GM12878 (cell line): ENCODE results near the gene ARFRP1. TPM values are rescaled to one million over a fixed set of nuclear protein-coding genes. Genes with fewer than 3 reads are reported as not detected.

ENCODE experiments used
- ATAC-seq: fragments of 200-7000 bp; cut with Tn5 transposase; 3 replicates; pipeline ENCODE4 v1.9.1; 2020; ENCODE audit warnings: mild to moderate bottlenecking, moderate library complexity
- BruUV-seq: library from RNA; stranded (reverse); fragments of 400-500 nt; replicated peaks from 2 replicates; lab custom pipeline; 2021; lab: Mats Ljungman, UMichigan
- CTCF ChIA-PET: fragments of 300-600 bp; sonication (Branson Sonifier 250); formaldehyde crosslinking; extraction: SDS; loops from one replicate; lab custom pipeline; 2021; ENCODE audit warnings: inconsistent platforms; lab: Yijun Ruan, JAX
- POLR2A ChIA-PET: fragments of 350-600 bp; formaldehyde crosslinking; extraction: SDS; loops from one replicate; lab custom pipeline; 2021; ENCODE audit warnings: inconsistent platforms; lab: Charles Lee
- RAD21 ChIA-PET: fragments of 300-600 bp; sonication (Branson Sonifier 250); formaldehyde crosslinking; loops from one replicate; lab custom pipeline; 2023; ENCODE audit warnings: antibody characterized with exemption; ENCODE audit not compliant: unreplicated experiment; lab: Charles Lee
- SMC1A ChIA-PET: fragments of 300-600 bp; sonication (Branson Sonifier 250); formaldehyde crosslinking; loops from one replicate; lab custom pipeline; 2023; ENCODE audit not compliant: unreplicated experiment, uncharacterized antibody; lab: Charles Lee
- DNase-seq: peaks from one replicate; pipeline ENCODE4 v3.0.0-alpha.2; 2011; ENCODE audit warnings: low read depth, low spot score
- FAIRE-seq: peaks from 3 replicates; lab custom pipeline; 2011; peaks lifted over from hg19 to GRCh38; lab: Jason Lieb, UNC
- H2AFZ ChIP-seq: 2 replicates; pipeline ENCODE4 v1.6.0; 2011; ENCODE audit warnings: low read depth, low read length, control low read depth; ENCODE audit not compliant: control insufficient read depth
- H3K27ac ChIP-seq: 2 replicates; pipeline ENCODE4 v1.5.1; 2011; ENCODE audit warnings: control low read depth; ENCODE audit not compliant: control insufficient read depth, insufficient read depth
- H3K27me3 ChIP-seq, 2 experiments: replicated peaks in 1 of 2; 2 replicates each; pipeline versions ENCODE4 v1.6.0 to v1.6.1; 2011; ENCODE audit warnings: low read length in 1 of 2; ENCODE audit not compliant: control insufficient read depth in 2 of 2, insufficient read depth in 2 of 2
- H3K36me3 ChIP-seq, 2 experiments: 2 replicates each; pipeline ENCODE4 v1.5.1; 2011; ENCODE audit warnings: low read length in 1 of 2; ENCODE audit not compliant: control insufficient read depth in 2 of 2, insufficient read depth in 2 of 2
- H3K4me1 ChIP-seq: 2 replicates; pipeline ENCODE4 v1.6.1; 2011; ENCODE audit warnings: mild to moderate bottlenecking, low read length, moderate library complexity, mixed read lengths; ENCODE audit not compliant: control insufficient read depth, insufficient read depth
- H3K4me2 ChIP-seq: 2 replicates; pipeline ENCODE4 v1.6.0; 2011; ENCODE audit warnings: control low read depth; ENCODE audit not compliant: control insufficient read depth, insufficient read depth
- H3K4me3 ChIP-seq: fragments of 200-600 bp; sonication (generic); 2 replicates; pipeline ENCODE4 v1.5.1; 2016
- H3K79me2 ChIP-seq: 2 replicates; pipeline ENCODE4 v1.6.0; 2011; ENCODE audit warnings: low read length; ENCODE audit not compliant: control insufficient read depth, insufficient read depth
- H3K9ac ChIP-seq: 2 replicates; pipeline ENCODE4 v1.8.0; 2011; ENCODE audit warnings: low read length, control low read depth, mixed read lengths; ENCODE audit not compliant: control insufficient read depth, insufficient read depth
- H3K9me3 ChIP-seq: replicated peaks from 3 replicates; pipeline ENCODE4 v1.5.1; 2011; ENCODE audit warnings: mild to moderate bottlenecking, low read length; ENCODE audit not compliant: control insufficient read depth, insufficient read depth
- H4K20me1 ChIP-seq: 2 replicates; pipeline ENCODE4 v1.6.0; 2011; ENCODE audit not compliant: control insufficient read depth, insufficient read depth
- BMI1 ChIP-seq: fragments of 450-650 bp; IDR thresholded peaks from 2 replicates; pipeline ENCODE4 v1.6.1; 2016; ENCODE audit warnings: mild to moderate bottlenecking, moderate library complexity, borderline replicate concordance
- CBFB ChIP-seq: IDR thresholded peaks from 2 replicates; pipeline ENCODE4 v1.6.1; 2016; ENCODE audit warnings: antibody characterized with exemption, low read depth
- CREB1 ChIP-seq: IDR thresholded peaks from 2 replicates; pipeline ENCODE4 v1.6.1; 2012; ENCODE audit warnings: low read depth, mild to moderate bottlenecking, inconsistent platforms
- HCFC1 ChIP-seq: fragments of 150-350 bp; IDR thresholded peaks from 2 replicates; pipeline ENCODE4 v1.6.1; 2014; ENCODE audit warnings: low read length
- IKZF1 ChIP-seq: fragments of 450-650 bp; conservative IDR thresholded peaks from 2 replicates; pipeline ENCODE4 v1.6.1; 2017; ENCODE audit warnings: antibody characterized with exemption, mild to moderate bottlenecking
- KAT2A ChIP-seq: conservative IDR thresholded peaks from 2 replicates; pipeline ENCODE4 v1.6.1; 2011; ENCODE audit warnings: low read depth, low read length; ENCODE audit not compliant: control insufficient read depth
- NFXL1 ChIP-seq: fragments of 450-650 bp; IDR thresholded peaks from 2 replicates; pipeline ENCODE4 v1.6.1; 2017; ENCODE audit warnings: antibody characterized with exemption, mild to moderate bottlenecking, borderline replicate concordance
- RB1 ChIP-seq: fragments of 450-650 bp; formaldehyde crosslinking; IDR thresholded peaks from 2 replicates; pipeline ENCODE4 v1.6.1; 2017; ENCODE audit warnings: mild to moderate bottlenecking, borderline replicate concordance
- RBBP5 ChIP-seq: fragments of 200-600 bp; sonication (generic); conservative IDR thresholded peaks from 2 replicates; pipeline ENCODE4 v1.6.1; 2016
- RUNX3 ChIP-seq: IDR thresholded peaks from 2 replicates; pipeline ENCODE4 v1.6.1; 2012; ENCODE audit warnings: low read length, inconsistent platforms
- SREBF1 ChIP-seq: IDR thresholded peaks from 2 replicates; pipeline ENCODE4 v1.6.1; 2012; ENCODE audit warnings: mild to moderate bottlenecking, low read length
- SRF ChIP-seq, 2 experiments: IDR thresholded peaks; 2 replicates each; pipeline ENCODE4 v1.6.1; 2011; ENCODE audit warnings: low read depth in 2 of 2, low read length in 2 of 2, mild to moderate bottlenecking in 1 of 2, moderate library complexity in 1 of 2
- ZNF274 ChIP-seq: IDR thresholded peaks from one replicate; pipeline ENCODE4 v1.8.0; 2011; ENCODE audit not compliant: insufficient read length, insufficient read depth
- WGBS: methylation state at CpG from one replicate; pipeline ENCODE4 v1.1.6; 2016; ENCODE audit warnings: low lambda C conversion rate; ENCODE audit not compliant: insufficient replicate concordance, insufficient coverage; ENCODE audit errors: missing lambda C conversion rate; 5-methylcytosine and 5-hydroxymethylcytosine counted together
- in situ Hi-C: fragments of 300-500 bp; cut with MboI; formaldehyde crosslinking; loops from 9 replicates; pipeline ENCODE4 v1.14.3; 2018; ENCODE audit warnings: mixed read lengths
- intact Hi-C: fragments of 100-400 bp; cut with micrococcal nuclease; formaldehyde crosslinking; loops from one replicate; pipeline ENCODE4 v1.14.2; 2022; ENCODE audit not compliant: unreplicated experiment
- polyA plus RNA-seq, 11 experiments: library from polyadenylated mRNA; depleted of rRNA in 4 of 11; unstranded in 6 of 11; stranded (reverse) in 5 of 11; fragments of >200 nt; fragmentation: Nextera tagmentation in 4 of 11; fragmentation: Illumina TruSeq in 1 of 11; extraction: Ambion mirVana in 4 of 11; extraction: Trizol in 1 of 11; gene quantifications; 1 replicate in 1 of 11; 2 replicates in 10 of 11; pipeline versions ENCODE4 v1.2.1 to v1.2.3, GENCODE V29; 2011 to 2016; ENCODE audit warnings: inconsistent platforms in 2 of 11, missing spikeins in 2 of 11, low read depth in 1 of 11
- total RNA-seq, 4 experiments: library from RNA; depleted of rRNA in 3 of 4; stranded (reverse); fragments of >200 nt in 3 of 4; fragmentation: Illumina TruSeq in 1 of 4; extraction: Trizol in 1 of 4; gene quantifications; 2 replicates each; pipeline versions ENCODE4 v1.2.1 to v1.2.3, GENCODE V29; 2013 to 2021
- TF ChIP-seq, protein P1 (sequence below): IDR thresholded peaks from 2 replicates; pipeline ENCODE4 v1.6.1; 2011; ENCODE audit warnings: borderline replicate concordance, low read depth, mild to moderate bottlenecking, moderate library complexity, mixed read lengths, low read length; ENCODE audit not compliant: insufficient read depth; ENCODE audit errors: extremely low read length
- TF ChIP-seq, protein P2 (sequence below): IDR thresholded peaks from 2 replicates; pipeline ENCODE4 v1.6.1; 2012; ENCODE audit warnings: low read length, inconsistent platforms
- TF ChIP-seq, protein P3 (sequence below): IDR thresholded peaks from 2 replicates; pipeline ENCODE4 v1.6.1; 2011; ENCODE audit warnings: low read depth, low read length, improper control_type of control experiment, borderline replicate concordance

Gene ARFRP1
- total and polyA plus RNA-seq, 10 of the 15 experiments (the other 5 are each of a cell fraction or from before 2014, with no cell fraction given): 0.37 to 71.7 (median 34.6) TPM

DNA sequence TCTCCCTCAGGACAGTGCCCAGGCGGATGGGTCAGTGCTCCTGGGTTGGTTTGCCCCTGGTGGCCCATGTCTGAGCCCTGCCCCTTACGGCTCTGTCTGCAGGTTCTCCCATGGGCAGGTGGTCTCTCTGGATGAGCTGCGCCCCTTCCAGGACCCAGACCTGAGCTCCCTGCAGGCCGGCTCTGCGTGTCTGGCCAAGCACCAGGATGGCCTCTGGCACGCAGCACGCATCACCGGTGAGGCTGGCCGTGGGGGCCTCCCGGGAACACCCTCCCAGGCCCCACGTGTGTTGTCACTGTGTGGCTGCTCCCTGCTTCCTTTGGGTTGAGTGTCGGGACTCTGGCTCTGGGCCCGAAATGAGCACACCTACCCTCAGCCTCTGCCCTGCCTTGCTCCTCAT, 25.3 kb upstream of the ARFRP1 start:
- H3K36me3 ChIP-seq: peaks cover 11 to 27% of the 10 kb centered on the region in 2 experiments; a peak in 3 of 4 replicates
- ChIA-PET SMC1A (no interaction called here), POLR2A (no interaction called here), RAD21 (interaction anchor here (1.2 kb wide), 1 partner anchor 35 kb away, joined by 3 read pairs; no protein-coding TSS in a partner anchor), CTCF (interaction anchor here (1.5 kb wide), 1 partner anchor 25 kb away, joined by 4 read pairs; the partner anchor contains the start of genes ARFRP1 and ZGPAT)
- intact Hi-C loops: no loop called here
- H3K4me3 ChIP-seq: no peak overlapping the region
- peaks cover 28% of the 10 kb centered on the region for H3K79me2 ChIP-seq
- H2AFZ ChIP-seq: no peak overlapping the region
- H3K9me3 ChIP-seq: 0 out of 3 replicates have a peak, but pooled peaks cover 1% of the 10 kb centered on the region
- H3K9ac ChIP-seq: no peak overlapping the region
- TF ChIP-seq SRF (IDR thresholded peaks at IDR 0.05; ENCODE audit: low read depth in 2 of 2, low read length in 2 of 2) (no peak), ZNF274 (no peak), IKZF1 (no peak), RBBP5 (no peak), KAT2A (no peak), SREBF1 (no peak), HCFC1 (no peak), RB1 (no peak), CREB1 (no peak), CBFB (no peak), NFXL1 (no peak), RUNX3 (no peak), BMI1 (no peak)
- TF ChIP-seq, protein P1, sequence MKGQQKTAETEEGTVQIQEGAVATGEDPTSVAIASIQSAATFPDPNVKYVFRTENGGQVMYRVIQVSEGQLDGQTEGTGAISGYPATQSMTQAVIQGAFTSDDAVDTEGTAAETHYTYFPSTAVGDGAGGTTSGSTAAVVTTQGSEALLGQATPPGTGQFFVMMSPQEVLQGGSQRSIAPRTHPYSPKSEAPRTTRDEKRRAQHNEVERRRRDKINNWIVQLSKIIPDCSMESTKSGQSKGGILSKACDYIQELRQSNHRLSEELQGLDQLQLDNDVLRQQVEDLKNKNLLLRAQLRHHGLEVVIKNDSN: no peak
- TF ChIP-seq, protein P2, sequence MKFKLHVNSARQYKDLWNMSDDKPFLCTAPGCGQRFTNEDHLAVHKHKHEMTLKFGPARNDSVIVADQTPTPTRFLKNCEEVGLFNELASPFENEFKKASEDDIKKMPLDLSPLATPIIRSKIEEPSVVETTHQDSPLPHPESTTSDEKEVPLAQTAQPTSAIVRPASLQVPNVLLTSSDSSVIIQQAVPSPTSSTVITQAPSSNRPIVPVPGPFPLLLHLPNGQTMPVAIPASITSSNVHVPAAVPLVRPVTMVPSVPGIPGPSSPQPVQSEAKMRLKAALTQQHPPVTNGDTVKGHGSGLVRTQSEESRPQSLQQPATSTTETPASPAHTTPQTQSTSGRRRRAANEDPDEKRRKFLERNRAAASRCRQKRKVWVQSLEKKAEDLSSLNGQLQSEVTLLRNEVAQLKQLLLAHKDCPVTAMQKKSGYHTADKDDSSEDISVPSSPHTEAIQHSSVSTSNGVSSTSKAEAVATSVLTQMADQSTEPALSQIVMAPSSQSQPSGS: no peak
- TF ChIP-seq, protein P3, sequence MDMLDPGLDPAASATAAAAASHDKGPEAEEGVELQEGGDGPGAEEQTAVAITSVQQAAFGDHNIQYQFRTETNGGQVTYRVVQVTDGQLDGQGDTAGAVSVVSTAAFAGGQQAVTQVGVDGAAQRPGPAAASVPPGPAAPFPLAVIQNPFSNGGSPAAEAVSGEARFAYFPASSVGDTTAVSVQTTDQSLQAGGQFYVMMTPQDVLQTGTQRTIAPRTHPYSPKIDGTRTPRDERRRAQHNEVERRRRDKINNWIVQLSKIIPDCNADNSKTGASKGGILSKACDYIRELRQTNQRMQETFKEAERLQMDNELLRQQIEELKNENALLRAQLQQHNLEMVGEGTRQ: no peak
- no peak for DNase-seq
- 100% methylated on average over 13 of the region's 13 CpGs for WGBS
- no peak for ATAC-seq
- BruUV-seq: no TSS peak
- no peak overlapping the region for H3K27ac ChIP-seq
- no peak for FAIRE-seq
- H3K4me1 ChIP-seq: peaks cover 53% of the 10 kb centered on the region
- no peaks in the 10 kb centered on the region for H3K27me3 ChIP-seq
- in situ Hi-C loops: no loop called here
- no peak overlapping the region for H3K4me2 ChIP-seq
- H4K20me1 ChIP-seq: no peaks in the 10 kb centered on the region
